DND-41 (cell line): ENCODE data around the gene IL12RB2.
"Not testable (repeated sequence)": the region's sequence is repeated elsewhere in the genome, so short reads cannot be mapped to it uniquely, and the experiment has no call there.

Experiments
- ATAC-seq: fragments of 200-7000 bp; cut with Tn5 transposase; 3 replicates; pipeline ENCODE4 v1.9.1; 2021; ENCODE audit warnings: low read depth; ENCODE audit not compliant: insufficient read depth
- DNase-seq: peaks from one replicate; pipeline ENCODE4 v3.0.0-alpha.2; 2020
- H2AFZ ChIP-seq: 2 replicates; pipeline ENCODE4 v1.6.0; 2012; ENCODE audit warnings: low read depth, low read length
- H3K27ac ChIP-seq: 2 replicates; pipeline ENCODE4 v1.5.1; 2012; ENCODE audit warnings: low read length, inconsistent platforms
- H3K27me3 ChIP-seq: fragments of 200-600 bp; sonication (generic); 2 replicates; pipeline ENCODE4 v1.6.0; 2012; ENCODE audit warnings: low read length, mild to moderate bottlenecking, inconsistent platforms; ENCODE audit not compliant: insufficient read depth, poor library complexity
- H3K36me3 ChIP-seq: 2 replicates; pipeline ENCODE4 v1.5.1; 2012; ENCODE audit warnings: low read length, inconsistent platforms; ENCODE audit not compliant: insufficient read depth
- H3K4me1 ChIP-seq: 2 replicates; pipeline ENCODE4 v1.5.1; 2012; ENCODE audit warnings: mild to moderate bottlenecking, low read length; ENCODE audit not compliant: insufficient read depth
- H3K4me2 ChIP-seq: 2 replicates; pipeline ENCODE4 v1.6.0; 2012; ENCODE audit warnings: mild to moderate bottlenecking, moderate library complexity, low read length, inconsistent platforms; ENCODE audit not compliant: insufficient read depth
- H3K4me3 ChIP-seq, 2 experiments: fragments of 200-600 bp in 1 of 2; shearing (Covaris generic) in 1 of 2; 2 replicates each; pipeline ENCODE4 v1.5.1; 2012 to 2016; ENCODE audit warnings: inconsistent platforms in 2 of 2, low read length in 2 of 2, mild to moderate bottlenecking in 2 of 2, low read depth in 1 of 2, moderate library complexity in 1 of 2
- H3K79me2 ChIP-seq: 2 replicates; pipeline ENCODE4 v1.6.0; 2012; ENCODE audit warnings: low read length, inconsistent platforms; ENCODE audit not compliant: insufficient read depth
- H3K9ac ChIP-seq: 2 replicates; pipeline ENCODE4 v1.6.0; 2012; ENCODE audit warnings: low read depth, mild to moderate bottlenecking, inconsistent platforms, low read length, moderate library complexity
- H3K9me3 ChIP-seq: 2 replicates; pipeline ENCODE4 v1.5.1; 2012; ENCODE audit warnings: low read length, moderate library complexity, mild to moderate bottlenecking, inconsistent platforms; ENCODE audit not compliant: insufficient read depth, severe bottlenecking
- H4K20me1 ChIP-seq: 2 replicates; pipeline ENCODE4 v1.6.0; 2012; ENCODE audit warnings: low read length; ENCODE audit not compliant: insufficient read depth
- EZH2 ChIP-seq: IDR thresholded peaks from 3 replicates; pipeline ENCODE4 v1.6.1; 2012; ENCODE audit warnings: borderline replicate concordance, low read depth, mild to moderate bottlenecking, moderate library complexity, low read length, inconsistent platforms; ENCODE audit not compliant: severe bottlenecking
- TF ChIP-seq, protein P1 (sequence below): IDR thresholded peaks from 2 replicates; pipeline ENCODE4 v1.5.1; 2012; ENCODE audit warnings: borderline replicate concordance, low read length, moderate library complexity, mild to moderate bottlenecking; ENCODE audit not compliant: poor library complexity, severe bottlenecking; ENCODE audit errors: extremely low read depth

IL12RB2 gene

DNA sequence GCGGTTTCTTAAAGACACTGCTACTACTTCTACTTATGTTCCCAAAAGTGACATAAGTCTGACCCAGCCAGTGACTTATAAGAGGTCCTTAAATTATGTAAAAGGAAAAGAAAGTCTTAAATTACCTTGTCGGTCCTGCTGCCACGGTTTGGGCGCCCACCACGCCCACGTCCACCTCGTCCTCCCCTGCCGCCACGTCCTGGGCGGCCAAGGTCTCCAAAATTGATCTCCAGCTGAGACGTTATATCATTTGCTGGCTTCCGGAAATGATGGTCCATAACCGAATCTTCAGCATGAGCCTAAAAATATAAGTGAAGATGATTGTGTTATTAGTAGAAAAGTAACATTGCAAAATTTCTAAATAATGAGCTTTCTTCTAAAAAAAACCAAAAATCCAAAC is 107.4 kb downstream of the IL12RB2 start:
- no peaks in the 10 kb centered on the region for H3K27me3 ChIP-seq
- H3K9me3 ChIP-seq, result no peaks in the 10 kb centered on the region
- H3K79me2 ChIP-seq, result peaks cover 62% of the 10 kb centered on the region
- TF ChIP-seq, protein P1, sequence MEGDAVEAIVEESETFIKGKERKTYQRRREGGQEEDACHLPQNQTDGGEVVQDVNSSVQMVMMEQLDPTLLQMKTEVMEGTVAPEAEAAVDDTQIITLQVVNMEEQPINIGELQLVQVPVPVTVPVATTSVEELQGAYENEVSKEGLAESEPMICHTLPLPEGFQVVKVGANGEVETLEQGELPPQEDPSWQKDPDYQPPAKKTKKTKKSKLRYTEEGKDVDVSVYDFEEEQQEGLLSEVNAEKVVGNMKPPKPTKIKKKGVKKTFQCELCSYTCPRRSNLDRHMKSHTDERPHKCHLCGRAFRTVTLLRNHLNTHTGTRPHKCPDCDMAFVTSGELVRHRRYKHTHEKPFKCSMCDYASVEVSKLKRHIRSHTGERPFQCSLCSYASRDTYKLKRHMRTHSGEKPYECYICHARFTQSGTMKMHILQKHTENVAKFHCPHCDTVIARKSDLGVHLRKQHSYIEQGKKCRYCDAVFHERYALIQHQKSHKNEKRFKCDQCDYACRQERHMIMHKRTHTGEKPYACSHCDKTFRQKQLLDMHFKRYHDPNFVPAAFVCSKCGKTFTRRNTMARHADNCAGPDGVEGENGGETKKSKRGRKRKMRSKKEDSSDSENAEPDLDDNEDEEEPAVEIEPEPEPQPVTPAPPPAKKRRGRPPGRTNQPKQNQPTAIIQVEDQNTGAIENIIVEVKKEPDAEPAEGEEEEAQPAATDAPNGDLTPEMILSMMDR, result no peak
- TF ChIP-seq EZH2, result no peak
- no peak overlapping the region for H3K4me2 ChIP-seq
- no peak for DNase-seq
- no peaks in the 10 kb centered on the region; the same call in 1 of the 2 replicates for H3K4me1 ChIP-seq
- no peak overlapping the region for H3K9ac ChIP-seq
- H2AFZ ChIP-seq, result no peak overlapping the region
- peaks cover 96% of the 10 kb centered on the region for H3K36me3 ChIP-seq
- ATAC-seq, result no peak
- peaks cover 76% of the 10 kb centered on the region for H4K20me1 ChIP-seq
- no peak overlapping the region for H3K4me3 ChIP-seq
- no peak overlapping the region for H3K27ac ChIP-seq

DNA sequence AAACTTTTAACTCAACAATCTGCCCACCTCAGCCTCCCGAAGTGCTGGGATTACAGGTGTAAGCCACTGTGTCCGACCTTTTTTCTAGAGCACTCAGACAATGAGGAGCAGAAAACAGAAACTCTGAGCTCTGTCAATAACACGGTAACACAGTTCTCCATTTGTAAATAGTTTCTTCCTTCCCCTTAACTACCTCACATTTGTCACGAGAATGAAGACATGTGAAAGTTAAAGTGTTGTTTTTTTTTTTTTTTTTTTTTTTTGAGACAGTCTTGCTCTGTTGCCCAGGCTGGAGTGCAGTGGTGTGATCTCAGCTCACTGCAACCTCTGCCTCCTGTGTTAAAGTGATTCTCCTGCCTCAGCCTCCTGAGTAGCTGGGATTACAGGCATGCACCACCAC is 110.1 kb downstream of the IL12RB2 start:
- Histone ChIP-seq H4K20me1 (peaks cover 90% of the 10 kb centered on the region), H3K4me1 (peaks cover 13% of the 10 kb centered on the region; the same call in 1 of the 2 replicates), H3K79me2 (peaks cover 86% of the 10 kb centered on the region), H3K36me3 (peaks cover 100% of the 10 kb centered on the region)
- not testable (repeated sequence) for DNase-seq, H3K4me3 ChIP-seq, H3K9me3 ChIP-seq, H2AFZ ChIP-seq, H3K27ac ChIP-seq, ATAC-seq, H3K4me2 ChIP-seq, H3K9ac ChIP-seq, H3K27me3 ChIP-seq

GRCh38 chr1:67418839-67419586 is 111.3 kb downstream of the IL12RB2 start:
- Histone ChIP-seq H3K27ac (no peak overlapping the region), H3K9me3 (no peaks in the 10 kb centered on the region), H2AFZ (no peak overlapping the region), H3K4me3 (no peak overlapping the region), H3K79me2 (peaks cover 99% of the 10 kb centered on the region), H3K9ac (no peak overlapping the region), H4K20me1 (peaks cover 93% of the 10 kb centered on the region), H3K36me3 (peaks cover 100% of the 10 kb centered on the region), H3K27me3 (no peaks in the 10 kb centered on the region), H3K4me1 (peaks cover 23% of the 10 kb centered on the region; the same call in 1 of the 2 replicates), H3K4me2 (no peak overlapping the region)
- ATAC-seq (no peak), DNase-seq (no peak)
- TF ChIP-seq, protein P1, result no peak
- TF ChIP-seq EZH2, result no peak

GRCh38 chr1:67420835-67421492 is 113.3 kb downstream of the IL12RB2 start:
- peaks cover 36% of the 10 kb centered on the region; the same call in 1 of the 2 replicates for H3K4me1 ChIP-seq
- H4K20me1 ChIP-seq, result peaks cover 93% of the 10 kb centered on the region
- H3K27me3 ChIP-seq, result no peaks in the 10 kb centered on the region
- TF ChIP-seq, protein P1, result no peak
- no peak for TF ChIP-seq EZH2
- no peak for ATAC-seq
- no peaks in the 10 kb centered on the region for H3K9me3 ChIP-seq
- no peak overlapping the region for H3K27ac ChIP-seq
- DNase-seq, result no peak
- no peak overlapping the region for H3K4me3 ChIP-seq
- no peak overlapping the region for H2AFZ ChIP-seq
- H3K9ac ChIP-seq, result no peak overlapping the region
- H3K79me2 ChIP-seq, result peaks cover 100% of the 10 kb centered on the region
- H3K36me3 ChIP-seq, result peaks cover 100% of the 10 kb centered on the region
- peak overlapping the region; percentile 18; the same call in 1 of the 2 replicates for H3K4me2 ChIP-seq
